PC-3 (cell line): Measurements from ENCODE around the gene GBX2. TPM values are rescaled to one million over a fixed set of nuclear protein-coding genes. Genes with fewer than 3 reads are reported as not detected.

Experiments
- ATAC-seq: fragments of 200-7000 bp; cut with Tn5 transposase; 2 replicates; pipeline ENCODE4 v1.9.1; 2020; ENCODE audit warnings: mild to moderate bottlenecking, moderate library complexity
- BruUV-seq: library from RNA; stranded (reverse); fragments of 400-500 nt; replicated peaks from 2 replicates; lab custom pipeline; 2021; lab: Mats Ljungman, UMichigan
- CTCF ChIA-PET: fragments of 300-600 bp; sonication (Branson Sonifier 250); formaldehyde crosslinking; loops from one replicate; lab custom pipeline; 2022; ENCODE audit warnings: antibody characterized with exemption; lab: Charles Lee
- POLR2A ChIA-PET: fragments of 300-600 bp; sonication (Branson Sonifier 250); formaldehyde crosslinking; loops from one replicate; lab custom pipeline; 2022; ENCODE audit warnings: antibody characterized with exemption; ENCODE audit not compliant: unreplicated experiment; lab: Charles Lee
- DNase-seq: peaks from one replicate; pipeline ENCODE4 v3.0.0-alpha.2; 2015
- H2AFZ ChIP-seq: fragments of 300-600 bp; sonication (generic); 2 replicates; pipeline ENCODE4 v1.6.0; 2016; ENCODE audit warnings: antibody characterized with exemption, low read length
- H3F3A ChIP-seq: fragments of 300-600 bp; sonication (generic); one replicate; pipeline ENCODE4 v1.6.0; 2017; ENCODE audit warnings: antibody characterized with exemption, low read length, control low read depth, mild to moderate bottlenecking; ENCODE audit not compliant: unreplicated experiment
- H3K27ac ChIP-seq: fragments of 300-600 bp; sonication (generic); 2 replicates; pipeline ENCODE4 v1.5.1; 2016; ENCODE audit warnings: mild to moderate bottlenecking, low read length
- H3K27me3 ChIP-seq: fragments of 300-600 bp; sonication (generic); 2 replicates; pipeline ENCODE4 v1.6.1; 2016; ENCODE audit warnings: low read length, mixed read lengths
- H3K36me3 ChIP-seq: fragments of 300-600 bp; sonication (generic); 2 replicates; pipeline ENCODE4 v1.6.1; 2016; ENCODE audit warnings: low read depth, mixed run types, low read length, mixed read lengths
- H3K4me1 ChIP-seq: fragments of 300-600 bp; sonication (generic); 2 replicates; pipeline ENCODE4 v1.5.1; 2016; ENCODE audit warnings: low read length; ENCODE audit not compliant: insufficient read depth
- H3K4me2 ChIP-seq: fragments of 300-600 bp; sonication (generic); 2 replicates; pipeline ENCODE4 v1.6.0; 2016; ENCODE audit warnings: low read length
- H3K4me3 ChIP-seq: fragments of 300-600 bp; sonication (generic); 2 replicates; pipeline ENCODE4 v1.5.1; 2016; ENCODE audit warnings: mild to moderate bottlenecking, low read length, mixed read lengths
- H3K79me2 ChIP-seq: fragments of 300-600 bp; sonication (generic); 2 replicates; pipeline ENCODE4 v1.6.1; 2017; ENCODE audit warnings: low read length, mixed read lengths
- H3K9ac ChIP-seq: fragments of 300-600 bp; sonication (generic); 2 replicates; pipeline ENCODE4 v1.6.0; 2016; ENCODE audit warnings: mild to moderate bottlenecking, low read length
- H3K9me2 ChIP-seq: fragments of 300-600 bp; sonication (generic); replicated peaks from 2 replicates; pipeline ENCODE4 v1.6.1; 2016; ENCODE audit warnings: mixed run types, low read length, mixed read lengths
- H3K9me3 ChIP-seq: fragments of 300-600 bp; sonication (generic); 2 replicates; pipeline ENCODE4 v1.6.1; 2016; ENCODE audit warnings: low read length, mixed read lengths
- H4K20me1 ChIP-seq: fragments of 300-600 bp; sonication (generic); 2 replicates; pipeline ENCODE4 v1.6.1; 2016; ENCODE audit warnings: low read length, mixed read lengths
- CTCF ChIP-seq: fragments of 300-600 bp; sonication (generic); conservative IDR thresholded peaks from 2 replicates; pipeline ENCODE4 v1.5.1; 2017; ENCODE audit warnings: antibody characterized with exemption, low read depth, mild to moderate bottlenecking, low read length
- EZH2 ChIP-seq: fragments of 300-600 bp; sonication (generic); IDR thresholded peaks from one replicate; pipeline ENCODE4 v1.6.1; 2017; ENCODE audit warnings: antibody characterized with exemption, mild to moderate bottlenecking, low read length; ENCODE audit not compliant: unreplicated experiment
- EZH2phosphoT487 ChIP-seq: fragments of 300-600 bp; sonication (generic); IDR thresholded peaks from 2 replicates; pipeline ENCODE4 v1.6.1; 2018; ENCODE audit warnings: mild to moderate bottlenecking, antibody characterized with exemption, low read length, borderline replicate concordance
- intact Hi-C: fragments of 100-400 bp; cut with micrococcal nuclease; formaldehyde crosslinking; loops from 2 replicates; pipeline ENCODE4 v1.9.0; 2023
- total RNA-seq: library from RNA; depleted of rRNA; stranded (reverse); fragments of >200 nt; gene quantifications from 2 replicates; pipeline ENCODE4 v1.2.3, GENCODE V29; 2014

The GBX2 gene
- total RNA-seq, 1 experiment from 2014 or later: 30.5 TPM

GRCh38 chr2:236120141-236120601 is 48.0 kb downstream of the GBX2 start:
- no peak overlapping the region for H3K27ac ChIP-seq
- H3K9me2 ChIP-seq: no peaks in the 10 kb centered on the region
- no peaks in the 10 kb centered on the region for H3K27me3 ChIP-seq
- DNase-seq (no peak), ATAC-seq (no peak)
- intact Hi-C loops: no loop called here
- no peaks in the 10 kb centered on the region for H3F3A ChIP-seq
- H3K36me3 ChIP-seq: no peaks in the 10 kb centered on the region; the same call in 1 of the 2 replicates
- BruUV-seq: no TSS peak
- TF ChIP-seq EZH2: no peak
- no peak for TF ChIP-seq EZH2phosphoT487
- TF ChIP-seq CTCF: no peak
- ChIA-PET CTCF (no interaction called here), POLR2A (no interaction called here)
- H2AFZ ChIP-seq: no peak overlapping the region
- no peak overlapping the region for H3K4me2 ChIP-seq
- H3K4me3 ChIP-seq: no peak overlapping the region
- no peaks in the 10 kb centered on the region for H3K4me1 ChIP-seq
- H4K20me1 ChIP-seq: no peaks in the 10 kb centered on the region
- H3K9ac ChIP-seq: no peak overlapping the region
- no peaks in the 10 kb centered on the region for H3K9me3 ChIP-seq
- H3K79me2 ChIP-seq: no peaks in the 10 kb centered on the region

DNA sequence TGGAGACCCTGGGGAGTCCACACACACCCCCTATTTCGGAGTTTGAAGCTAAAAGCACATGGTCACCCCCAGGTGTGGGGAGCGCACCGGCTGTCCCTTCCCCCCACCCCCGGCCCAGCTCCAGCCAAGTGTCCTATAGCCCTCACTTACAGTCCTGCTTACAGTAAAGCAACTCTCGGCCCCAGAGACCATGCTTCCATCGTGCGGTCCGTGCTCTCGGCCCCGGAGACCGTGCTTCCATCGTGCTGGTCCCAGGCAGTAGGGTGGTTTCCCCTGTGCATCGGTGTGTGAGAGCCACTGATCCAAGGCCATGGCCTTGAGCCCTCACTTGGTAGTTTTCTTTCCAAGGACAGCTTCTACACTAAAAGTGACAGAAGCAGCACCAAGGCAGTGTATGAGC is 48.7 kb downstream of the GBX2 start:
- H3K9me3 ChIP-seq: no peaks in the 10 kb centered on the region
- POLR2A ChIA-PET: no interaction called here
- no TSS peak for BruUV-seq
- no peak overlapping the region for H3K4me3 ChIP-seq
- no peaks in the 10 kb centered on the region for H3K9me2 ChIP-seq
- H3K79me2 ChIP-seq: no peaks in the 10 kb centered on the region
- CTCF ChIA-PET: no interaction called here
- no peak overlapping the region for H2AFZ ChIP-seq
- no peak overlapping the region for H3K27ac ChIP-seq
- DNase-seq (no peak), ATAC-seq (no peak)
- H3K36me3 ChIP-seq: no peaks in the 10 kb centered on the region
- H3K4me1 ChIP-seq: no peaks in the 10 kb centered on the region
- H4K20me1 ChIP-seq: no peaks in the 10 kb centered on the region
- TF ChIP-seq EZH2 (no peak), EZH2phosphoT487 (no peak), CTCF (no peak)
- H3K27me3 ChIP-seq: no peaks in the 10 kb centered on the region
- H3K4me2 ChIP-seq: no peak overlapping the region
- intact Hi-C loops: no loop called here
- H3K9ac ChIP-seq: no peak overlapping the region
- H3F3A ChIP-seq: no peaks in the 10 kb centered on the region

DNA sequence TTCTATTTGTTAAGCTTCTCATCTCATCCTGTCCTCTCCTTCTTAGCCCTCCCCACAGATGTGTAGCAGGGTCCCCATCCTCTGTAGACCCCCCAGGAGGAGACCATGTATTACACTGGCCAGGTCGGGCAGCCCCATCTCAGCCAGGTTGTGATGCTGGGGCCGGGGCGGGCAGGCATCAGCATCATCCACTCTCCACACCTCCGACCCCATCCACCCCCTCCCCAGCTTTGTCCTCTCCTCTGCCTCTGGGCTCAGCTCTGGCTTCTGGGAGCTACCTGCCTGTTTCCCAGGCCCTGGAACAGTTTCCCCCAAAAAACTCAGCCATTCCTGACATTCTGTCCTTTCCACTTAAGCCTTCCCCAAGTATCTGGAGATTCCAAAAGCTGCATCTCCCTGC is 49.2 kb downstream of the GBX2 start:
- TF ChIP-seq EZH2phosphoT487 (no peak), CTCF (no peak), EZH2 (no peak)
- CTCF ChIA-PET: no interaction called here

More for the DNA sequence above, 49.2 kb downstream of the GBX2 start:
- no peaks in the 10 kb centered on the region for H3K36me3 ChIP-seq
- H4K20me1 ChIP-seq: no peaks in the 10 kb centered on the region
- H3K79me2 ChIP-seq: no peaks in the 10 kb centered on the region
- no peaks in the 10 kb centered on the region for H3K9me3 ChIP-seq
- H3K4me3 ChIP-seq: no peak overlapping the region
- no peak overlapping the region for H2AFZ ChIP-seq
- H3K9me2 ChIP-seq: no peaks in the 10 kb centered on the region
- H3K27me3 ChIP-seq: no peaks in the 10 kb centered on the region
- intact Hi-C loops: no loop called here
- no peak overlapping the region for H3K9ac ChIP-seq
- no peak overlapping the region for H3K27ac ChIP-seq
- ATAC-seq (no peak), DNase-seq (no peak)
- no TSS peak for BruUV-seq
- no peaks in the 10 kb centered on the region for H3F3A ChIP-seq
- H3K4me2 ChIP-seq: no peak overlapping the region
- POLR2A ChIA-PET: no interaction called here
- H3K4me1 ChIP-seq: no peaks in the 10 kb centered on the region
